Measurements from ENCODE around the gene CENPO. TPM values are rescaled to one million over a fixed set of nuclear protein-coding genes. Genes with fewer than 3 reads are reported as not detected.

Gene CENPO
- total and polyA plus RNA-seq, 2 of the 4 experiments (the other 2 are of a cell fraction) = 20.1 to 27.2 TPM

DNA sequence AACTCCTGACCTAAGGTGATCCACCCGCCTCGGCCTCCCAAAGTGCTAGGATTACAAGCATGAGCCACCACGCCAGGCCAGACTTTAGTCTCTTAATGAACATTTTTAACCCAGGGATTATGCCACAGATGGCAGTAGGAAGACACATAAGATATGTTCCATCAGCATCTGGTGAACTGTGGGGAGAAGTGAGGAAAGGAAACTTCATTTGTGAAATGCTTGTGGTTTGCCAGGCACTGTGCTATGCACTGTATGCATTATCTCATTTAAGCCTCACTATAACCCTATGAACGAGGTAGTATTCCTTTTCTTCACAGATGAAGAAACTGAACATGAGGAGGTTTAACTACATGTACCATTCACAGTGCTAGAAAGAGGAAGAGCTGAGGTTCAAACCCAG is 29.4 kb upstream of the CENPO start:
- intact Hi-C loops (cut with micrococcal nuclease) = no loop called here

More for the DNA sequence above, 29.4 kb upstream of the CENPO start:
- TF ChIP-seq CEBPB (IDR thresholded peaks at IDR 0.05; ENCODE audit: low read depth, low read length) (no peak), RFX5 (IDR thresholded peaks at IDR 0.05; ENCODE audit: low read depth, low read length) (no peak), NFE2L2 (IDR thresholded peaks at IDR 0.05; ENCODE audit: low read depth, low read length) (no peak), MAZ (IDR thresholded peaks at IDR 0.05; ENCODE audit: borderline replicate concordance, low read depth, low read length) (no peak), RAD21 (IDR thresholded peaks at IDR 0.05; ENCODE audit: low read length) (no peak), SMC3 (IDR thresholded peaks at IDR 0.05; ENCODE audit: low read depth, low read length) (no peak), BHLHE40 (IDR thresholded peaks at IDR 0.05; ENCODE audit: low read depth, low read length) (no peak)
- TF ChIP-seq, protein P1, sequence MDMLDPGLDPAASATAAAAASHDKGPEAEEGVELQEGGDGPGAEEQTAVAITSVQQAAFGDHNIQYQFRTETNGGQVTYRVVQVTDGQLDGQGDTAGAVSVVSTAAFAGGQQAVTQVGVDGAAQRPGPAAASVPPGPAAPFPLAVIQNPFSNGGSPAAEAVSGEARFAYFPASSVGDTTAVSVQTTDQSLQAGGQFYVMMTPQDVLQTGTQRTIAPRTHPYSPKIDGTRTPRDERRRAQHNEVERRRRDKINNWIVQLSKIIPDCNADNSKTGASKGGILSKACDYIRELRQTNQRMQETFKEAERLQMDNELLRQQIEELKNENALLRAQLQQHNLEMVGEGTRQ (IDR thresholded peaks at IDR 0.05; ENCODE audit: low read depth, low read length) = no peak
- TF ChIP-seq, protein P2, sequence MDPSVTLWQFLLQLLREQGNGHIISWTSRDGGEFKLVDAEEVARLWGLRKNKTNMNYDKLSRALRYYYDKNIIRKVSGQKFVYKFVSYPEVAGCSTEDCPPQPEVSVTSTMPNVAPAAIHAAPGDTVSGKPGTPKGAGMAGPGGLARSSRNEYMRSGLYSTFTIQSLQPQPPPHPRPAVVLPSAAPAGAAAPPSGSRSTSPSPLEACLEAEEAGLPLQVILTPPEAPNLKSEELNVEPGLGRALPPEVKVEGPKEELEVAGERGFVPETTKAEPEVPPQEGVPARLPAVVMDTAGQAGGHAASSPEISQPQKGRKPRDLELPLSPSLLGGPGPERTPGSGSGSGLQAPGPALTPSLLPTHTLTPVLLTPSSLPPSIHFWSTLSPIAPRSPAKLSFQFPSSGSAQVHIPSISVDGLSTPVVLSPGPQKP (IDR thresholded peaks at IDR 0.05; ENCODE audit: borderline replicate concordance, low read depth, low read length) = no peak
- Histone ChIP-seq H4K5ac (ENCODE audit: low read depth, low read length) (no peak overlapping the region), H3K27me3 (ENCODE audit: control insufficient read depth, insufficient read depth, low read length) (no peaks in the 10 kb centered on the region), H2AK9ac (replicated peaks; ENCODE audit: low read depth, low read length, poor library complexity) (no peak overlapping the region), H4K20me1 (ENCODE audit: insufficient read depth, low read length) (no peaks in the 10 kb centered on the region), H3K56ac (ENCODE audit: extremely low read depth, insufficient read depth, low read length) (no peak overlapping the region), H3K9me1 (ENCODE audit: insufficient read depth, low read length) (0 out of 2 replicates have a peak, but pooled peaks cover 3% of the 10 kb centered on the region), H3K9me3 (ENCODE audit: control insufficient read depth, insufficient read depth, low read length) (no peaks in the 10 kb centered on the region), H3K79me1 (ENCODE audit: low read depth in 1 of 2, low read length in 2 of 2) (no peaks in the 10 kb centered on the region), H2BK120ac (ENCODE audit: low read depth, low read length) (no peak overlapping the region), H3K9ac (ENCODE audit: low read depth, low read length) (no peak overlapping the region), H2BK15ac (ENCODE audit: low read depth, low read length) (no peak overlapping the region), H3K14ac (replicated peaks; ENCODE audit: low read depth, low read length) (no peak overlapping the region), H3K27ac (ENCODE audit: insufficient read depth, low read length) (no peak overlapping the region), H4K8ac (ENCODE audit: low read depth in 2 of 2, low read length in 2 of 2) (no peak overlapping the region), H3K18ac (ENCODE audit: low read depth, low read length) (no peak overlapping the region), H3K4me3 (ENCODE audit: insufficient read depth, low read depth, low read length) (no peak overlapping the region), H2BK5ac (ENCODE audit: low read depth, low read length, poor library complexity, severe bottlenecking) (no peak overlapping the region), H2AFZ (replicated peaks; ENCODE audit: low read length, poor library complexity) (no peak overlapping the region), H4K91ac (ENCODE audit: insufficient read depth, low read depth, low read length) (no peak overlapping the region), H3K4ac (ENCODE audit: low read depth, low read length) (no peak overlapping the region), H3K4me2 (ENCODE audit: low read depth, low read length) (no peak overlapping the region), H3K36me3 (ENCODE audit: control insufficient read depth, insufficient read depth, low read length) (peaks cover 10% of the 10 kb centered on the region), H3K4me1 (ENCODE audit: control insufficient read depth, insufficient read depth, low read length) (peaks cover 6% of the 10 kb centered on the region), H3K23ac (ENCODE audit: low read depth, low read length) (no peak overlapping the region), H2AK5ac (ENCODE audit: low read depth, low read length) (no peak overlapping the region), H2BK20ac (ENCODE audit: low read depth, low read length) (no peak overlapping the region)
- WGBS, 2 experiments (ENCODE audit: extremely low coverage in 2 of 2, insufficient read length in 1 of 2) = 100% methylated on average over 2 of the region's 4 CpGs; no CpG with 5 or more reads in 1 of the 2 experiments
- ChIA-PET CTCF (no interaction called here), POLR2A (ENCODE audit: unreplicated experiment) (no interaction called here)
- in situ Hi-C loops (cut with MboI; ENCODE audit: low sequenced_read_pairs) (no loop called here), dilution Hi-C loops (cut with HindIII; ENCODE audit: low sequenced_read_pairs, unreplicated experiment) (no loop called here)
- ATAC-seq (ENCODE audit: low read depth) (no peak), DNase-seq (no peak)
- BruUV-seq (replicated peaks) = no TSS peak
